Measurements from ENCODE around the gene VPS72.

Gene VPS72

GRCh38 chr1:151187205-151187604 is 2.8 kb downstream of the VPS72 start:
- no peak for DNase-seq (ENCODE audit: low spot score)

- DNase-seq (ENCODE audit: low spot score) = no peak
Measured at GRCh38 chr1:151184211-151184610, 5.8 kb downstream of the VPS72 start.

GRCh38 chr1:151176514-151177045 is 13.4 kb downstream of the VPS72 start:
- no peak for DNase-seq (ENCODE audit: low spot score)

GRCh38 chr1:151175863-151176262 is 14.1 kb downstream of the VPS72 start, which contains the start of gene TMOD4:
Gene TMOD4, minus strand, starts transcription at chr1:151175981. Its CDS starts 1,106 bp downstream, at chr1:151174875.
- DNase-seq (ENCODE audit: low spot score) = peak; percentile 51

GRCh38 chr1:151175041-151175741 is 14.8 kb downstream of the VPS72 start:
- no peak for DNase-seq (ENCODE audit: low spot score)

- no peak for DNase-seq (ENCODE audit: low spot score)
Measured at GRCh38 chr1:151171190-151171589, 18.8 kb downstream of the VPS72 start.

- DNase-seq (ENCODE audit: low spot score) = no peak
Measured at GRCh38 chr1:151167116-151167515, 22.9 kb downstream of the VPS72 start.

GRCh38 chr1:151166505-151166956 is 23.5 kb downstream of the VPS72 start:
- DNase-seq (ENCODE audit: low spot score) = peak; percentile 69

GRCh38 chr1:151165738-151166504 is 24.1 kb downstream of the VPS72 start, which contains the start of the genes LYSMD1 and SCNM1:
Gene LYSMD1, minus strand, starts transcription at chr1:151165902. Its CDS starts 644 bp downstream, at chr1:151165258.
Gene SCNM1, plus strand, starts transcription at chr1:151166144. Its CDS starts 9 bp downstream, at chr1:151166153.
- peak; percentile 93 for DNase-seq (ENCODE audit: low spot score)

- DNase-seq (ENCODE audit: low spot score) = peak; percentile 58
Measured at GRCh38 chr1:151165281-151165737, 24.7 kb downstream of the VPS72 start.

- DNase-seq (ENCODE audit: low spot score) = no peak
Measured at GRCh38 chr1:151164732-151165280, 25.2 kb downstream of the VPS72 start.

GRCh38 chr1:151159373-151159772 is 30.6 kb downstream of the VPS72 start:
- no peak for DNase-seq (ENCODE audit: low spot score)

- DNase-seq (ENCODE audit: low spot score) = no peak
Measured at GRCh38 chr1:151158751-151159251, 31.2 kb downstream of the VPS72 start.

- no peak for DNase-seq (ENCODE audit: low spot score)
Measured at GRCh38 chr1:151158326-151158725, 31.7 kb downstream of the VPS72 start.

GRCh38 chr1:151157067-151157531 is 32.9 kb downstream of the VPS72 start:
- no peak for DNase-seq (ENCODE audit: low spot score)

- no peak for DNase-seq (ENCODE audit: low spot score)
Measured at GRCh38 chr1:151156515-151156819, 33.5 kb downstream of the VPS72 start, which contains the start of gene TNFAIP8L2. Gene TNFAIP8L2, plus strand, starts transcription at chr1:151156649. Its CDS starts 2,049 bp downstream, at chr1:151158698.

- no peak for DNase-seq (ENCODE audit: low spot score)
Measured at GRCh38 chr1:151147665-151148064, 42.3 kb downstream of the VPS72 start.

- no peak for DNase-seq (ENCODE audit: low spot score)
Measured at GRCh38 chr1:151147132-151147503, 42.9 kb downstream of the VPS72 start.

- DNase-seq (ENCODE audit: low spot score) = peak; percentile 95
Measured at GRCh38 chr1:151146412-151147131, 43.4 kb downstream of the VPS72 start, which contains the start of gene SEMA6C. Gene SEMA6C, minus strand, starts transcription at chr1:151146631. Its CDS starts 4,010 bp downstream, at chr1:151142621.

GRCh38 chr1:151146072-151146411 is 44.0 kb downstream of the VPS72 start:
- no peak for DNase-seq (ENCODE audit: low spot score)

- no peak for DNase-seq (ENCODE audit: low spot score)
Measured at GRCh38 chr1:151145304-151146071, 44.5 kb downstream of the VPS72 start.

Measured in AG08396 (cell line).